Measurements from ENCODE around the gene RAP1GDS1. TPM values are rescaled to one million over a fixed set of nuclear protein-coding genes. Genes with fewer than 3 reads are reported as not detected.
"Not testable (repeated sequence)": the region's sequence is repeated elsewhere in the genome, so short reads cannot be mapped to it uniquely, and the experiment has no call there.

Gene RAP1GDS1
- total RNA-seq, 8 experiments from 2014 or later = 25.0 to 79.3 (median 63.8) TPM

- Histone ChIP-seq H3K27ac (no peak overlapping the region), H3K4me3 (no peak overlapping the region), H3K4me1 (replicated peaks in 1 of 2) (no peaks in the 10 kb centered on the region)
- no peak for ATAC-seq (replicated peaks in 6 of 8)
- in situ Hi-C loops (cut with MboI; ENCODE audit: low pct_unique_long_range_greater_than_20kb in 2 of 9, low sequenced_read_pairs in 9 of 9, unreplicated experiment in 9 of 9) = no loop called here
- WGBS, 10 experiments = 94 to 100% (median 100%) methylated on average over 1 to 2 of the region's 2 CpGs; no CpG with 5 or more reads in 5 of the 10 experiments
Measured at GRCh38 chr4:98298022-98298421, 36.8 kb downstream of the RAP1GDS1 start.

- no peak for ATAC-seq (replicated peaks in 6 of 8)
- Histone ChIP-seq H3K27ac (no peak overlapping the region), H3K4me1 (replicated peaks in 1 of 2) (no peaks in the 10 kb centered on the region), H3K4me3 (no peak overlapping the region)
- in situ Hi-C loops (cut with MboI; ENCODE audit: low pct_unique_long_range_greater_than_20kb in 2 of 9, low sequenced_read_pairs in 9 of 9, unreplicated experiment in 9 of 9) = no loop called here
Measured at GRCh38 chr4:98300706-98301105, 39.5 kb downstream of the RAP1GDS1 start.

GRCh38 chr4:98305576-98305975, 44.4 kb downstream of the RAP1GDS1 start:
- in situ Hi-C loops (cut with MboI; ENCODE audit: low pct_unique_long_range_greater_than_20kb in 2 of 9, low sequenced_read_pairs in 9 of 9, unreplicated experiment in 9 of 9) = no loop called here
- H3K4me1 ChIP-seq (replicated peaks in 1 of 2) = no peaks in the 10 kb centered on the region
- no peak for ATAC-seq (replicated peaks in 6 of 8)
- H3K4me3 ChIP-seq = no peak overlapping the region
- WGBS, 10 experiments = 10 to 100% (median 100%) methylated on average over 1 of the region's 1 CpG; no CpG with 5 or more reads in 1 of the 10 experiments
- H3K27ac ChIP-seq = no peak overlapping the region

- WGBS, 10 experiments = 0 to 100% (median 90%) methylated on average over 2 of the region's 2 CpGs; no CpG with 5 or more reads in 1 of the 10 experiments
- ATAC-seq (replicated peaks in 6 of 8) = peak in 3 of 8 experiments; percentile 73 to 94 (median 87)
- in situ Hi-C loops (cut with MboI; ENCODE audit: low pct_unique_long_range_greater_than_20kb in 2 of 9, low sequenced_read_pairs in 9 of 9, unreplicated experiment in 9 of 9) = no loop called here
- no peaks in the 10 kb centered on the region for H3K4me1 ChIP-seq (replicated peaks in 1 of 2)
- H3K4me3 ChIP-seq = no peak overlapping the region
- no peak overlapping the region for H3K27ac ChIP-seq
Measured at GRCh38 chr4:98310867-98311266, 49.7 kb downstream of the RAP1GDS1 start.

- ATAC-seq (replicated peaks in 6 of 8) = no peak
- Histone ChIP-seq H3K27ac (no peak overlapping the region), H3K4me3 (no peak overlapping the region), H3K4me1 (replicated peaks in 1 of 2) (no peaks in the 10 kb centered on the region)
- 91 to 100% (median 99%) methylated on average over 1 to 4 of the region's 4 CpGs; no CpG with 5 or more reads in 2 of the 10 experiments for whole genome bisulfite sequencing, 10 experiments
- in situ Hi-C loops (cut with MboI; ENCODE audit: low pct_unique_long_range_greater_than_20kb in 2 of 9, low sequenced_read_pairs in 9 of 9, unreplicated experiment in 9 of 9) = no loop called here
Measured at GRCh38 chr4:98311656-98312055, 50.5 kb downstream of the RAP1GDS1 start.

GRCh38 chr4:98314791-98315565, 53.8 kb downstream of the RAP1GDS1 start:
- in situ Hi-C loops (cut with MboI; ENCODE audit: low pct_unique_long_range_greater_than_20kb in 2 of 9, low sequenced_read_pairs in 9 of 9, unreplicated experiment in 9 of 9) = no loop called here
- no peak overlapping the region for H3K27ac ChIP-seq
- H3K4me1 ChIP-seq (replicated peaks in 1 of 2) = no peaks in the 10 kb centered on the region
- 91 to 100% (median 100%) methylated on average over 1 to 3 of the region's 3 CpGs; no CpG with 5 or more reads in 1 of the 10 experiments for WGBS, 10 experiments
- no peak overlapping the region for H3K4me3 ChIP-seq
- ATAC-seq (replicated peaks in 6 of 8) = no peak

- no peak for ATAC-seq (replicated peaks in 6 of 8)
- no peak overlapping the region for H3K4me3 ChIP-seq
- no peak overlapping the region for H3K27ac ChIP-seq
- no peaks in the 10 kb centered on the region for H3K4me1 ChIP-seq (replicated peaks in 1 of 2)
- 41 to 100% (median 97%) methylated on average over 2 of the region's 2 CpGs; no CpG with 5 or more reads in 2 of the 10 experiments for WGBS, 10 experiments
- in situ Hi-C loops (cut with MboI; ENCODE audit: low pct_unique_long_range_greater_than_20kb in 2 of 9, low sequenced_read_pairs in 9 of 9, unreplicated experiment in 9 of 9) = no loop called here
Measured at GRCh38 chr4:98318521-98318920, 57.3 kb downstream of the RAP1GDS1 start.

- in situ Hi-C loops (cut with MboI; ENCODE audit: low pct_unique_long_range_greater_than_20kb in 2 of 9, low sequenced_read_pairs in 9 of 9, unreplicated experiment in 9 of 9) = no loop called here
- no peak for ATAC-seq (replicated peaks in 6 of 8)
- no peak overlapping the region for H3K4me3 ChIP-seq
- 89 to 100% (median 100%) methylated on average over 1 of the region's 1 CpG; no CpG with 5 or more reads in 1 of the 10 experiments for WGBS, 10 experiments
- no peaks in the 10 kb centered on the region for H3K4me1 ChIP-seq (replicated peaks in 1 of 2)
- H3K27ac ChIP-seq = no peak overlapping the region
Measured at GRCh38 chr4:98319021-98319420, 57.8 kb downstream of the RAP1GDS1 start.

- H3K4me1 ChIP-seq (replicated peaks in 1 of 2) = no peaks in the 10 kb centered on the region
- no peak overlapping the region for H3K27ac ChIP-seq
- in situ Hi-C loops (cut with MboI; ENCODE audit: low pct_unique_long_range_greater_than_20kb in 2 of 9, low sequenced_read_pairs in 9 of 9, unreplicated experiment in 9 of 9) = no loop called here
- no peak for ATAC-seq (replicated peaks in 6 of 8)
- 40 to 100% (median 94%) methylated on average over 1 to 2 of the region's 2 CpGs; no CpG with 5 or more reads in 1 of the 10 experiments for WGBS, 10 experiments
- no peak overlapping the region for H3K4me3 ChIP-seq
Measured at GRCh38 chr4:98326168-98326567, 65.0 kb downstream of the RAP1GDS1 start.

GRCh38 chr4:98327694-98328093, 66.5 kb downstream of the RAP1GDS1 start:
- in situ Hi-C loops (cut with MboI; ENCODE audit: low pct_unique_long_range_greater_than_20kb in 2 of 9, low sequenced_read_pairs in 9 of 9, unreplicated experiment in 9 of 9) = no loop called here
- 91 to 100% (median 100%) methylated on average over 1 of the region's 1 CpG; no CpG with 5 or more reads in 2 of the 10 experiments for WGBS, 10 experiments
- H3K4me1 ChIP-seq (replicated peaks in 1 of 2) = no peaks in the 10 kb centered on the region
- no peak for ATAC-seq (replicated peaks in 6 of 8)
- H3K27ac ChIP-seq = no peak overlapping the region
- no peak overlapping the region for H3K4me3 ChIP-seq

- H3K27ac ChIP-seq; in situ Hi-C loops (cut with MboI; ENCODE audit: low pct_unique_long_range_greater_than_20kb in 2 of 9, low sequenced_read_pairs in 9 of 9, unreplicated experiment in 9 of 9); ATAC-seq (replicated peaks in 6 of 8); H3K4me1 ChIP-seq (replicated peaks in 1 of 2); H3K4me3 ChIP-seq: not testable (repeated sequence)
- 100% methylated on average over 1 of the region's 31 CpGs; no CpG with 5 or more reads in 9 of the 10 experiments for WGBS, 10 experiments
Measured at GRCh38 chr4:98329879-98330640, 68.9 kb downstream of the RAP1GDS1 start.

- WGBS, 10 experiments = 89 to 100% (median 100%) methylated on average over 1 of the region's 1 CpG; no CpG with 5 or more reads in 3 of the 10 experiments
- in situ Hi-C loops (cut with MboI; ENCODE audit: low pct_unique_long_range_greater_than_20kb in 2 of 9, low sequenced_read_pairs in 9 of 9, unreplicated experiment in 9 of 9) = no loop called here
- no peak for ATAC-seq (replicated peaks in 6 of 8)
Measured at GRCh38 chr4:98332017-98332416, 70.8 kb downstream of the RAP1GDS1 start.

GRCh38 chr4:98334461-98334860, 73.3 kb downstream of the RAP1GDS1 start:
- Histone ChIP-seq H3K4me1 (replicated peaks in 1 of 2) (no peaks in the 10 kb centered on the region), H3K4me3 (no peak overlapping the region), H3K27ac (no peak overlapping the region)
- 49 to 97% (median 67%) methylated on average over 3 to 5 of the region's 5 CpGs for WGBS, 10 experiments
- in situ Hi-C loops (cut with MboI; ENCODE audit: low pct_unique_long_range_greater_than_20kb in 2 of 9, low sequenced_read_pairs in 9 of 9, unreplicated experiment in 9 of 9) = no loop called here
- ATAC-seq (replicated peaks in 6 of 8) = no peak

More at GRCh38 chr4:98332017-98332416, 70.8 kb downstream of the RAP1GDS1 start:
- Histone ChIP-seq H3K27ac (no peak overlapping the region), H3K4me1 (replicated peaks in 1 of 2) (no peaks in the 10 kb centered on the region), H3K4me3 (no peak overlapping the region)

All from motor neuron (in vitro differentiated cells).